Neuronal stem cell (in vitro differentiated cells): ENCODE data around the gene C22orf15.
"Not testable (repeated sequence)": the region's sequence is repeated elsewhere in the genome, so short reads cannot be mapped to it uniquely, and the experiment has no call there.

Source experiments
- DNase-seq: peaks from one replicate; pipeline ENCODE4 v3.0.0-alpha.2; 2013; ENCODE audit warnings: low spot score
- H2AFZ ChIP-seq: one replicate; pipeline ENCODE4 v1.6.1; 2013; ENCODE audit warnings: mild to moderate bottlenecking, low read length, inconsistent platforms
- H2AK5ac ChIP-seq: 2 replicates; pipeline ENCODE4 v1.6.1; 2013; ENCODE audit warnings: low read depth, mild to moderate bottlenecking, inconsistent platforms, low read length, moderate library complexity, mixed read lengths
- H2BK120ac ChIP-seq: 2 replicates; pipeline ENCODE4 v1.6.1; 2013; ENCODE audit warnings: low read depth, mild to moderate bottlenecking, inconsistent platforms, low read length, moderate library complexity, mixed read lengths
- H2BK12ac ChIP-seq: one replicate; pipeline ENCODE4 v1.6.1; 2013; ENCODE audit warnings: low read length, inconsistent platforms
- H2BK15ac ChIP-seq: 2 replicates; pipeline ENCODE4 v1.6.1; 2013; ENCODE audit warnings: mild to moderate bottlenecking, low read length, inconsistent platforms, mixed read lengths
- H2BK5ac ChIP-seq: one replicate; pipeline ENCODE4 v1.6.1; 2013; ENCODE audit warnings: inconsistent platforms, mild to moderate bottlenecking, low read length, moderate library complexity
- H3K14ac ChIP-seq: one replicate; pipeline ENCODE4 v1.6.1; 2013; ENCODE audit warnings: low read length, inconsistent platforms
- H3K18ac ChIP-seq: 2 replicates; pipeline ENCODE4 v1.6.1; 2013; ENCODE audit warnings: low read length, inconsistent platforms
- H3K23ac ChIP-seq: 2 replicates; pipeline ENCODE4 v1.6.1; 2013; ENCODE audit warnings: low read depth, mild to moderate bottlenecking, mixed read lengths, low read length, inconsistent platforms; ENCODE audit not compliant: poor library complexity
- H3K27ac ChIP-seq: replicated peaks from 3 replicates; pipeline ENCODE4 v1.5.1; 2013; ENCODE audit warnings: low read length, inconsistent platforms
- H3K27me3 ChIP-seq, 3 experiments: 2 replicates each; pipeline ENCODE4 v1.6.1; 2013; ENCODE audit warnings: low read length in 3 of 3, mild to moderate bottlenecking in 2 of 3, inconsistent platforms in 1 of 3, low read depth in 1 of 3, mixed read lengths in 1 of 3, moderate library complexity in 1 of 3; ENCODE audit not compliant: control insufficient read depth in 3 of 3, insufficient read depth in 3 of 3
- H3K36me3 ChIP-seq, 2 donors: replicated peaks in 1 of 2; 2 replicates each; pipeline ENCODE4 v1.6.1; 2013; ENCODE audit warnings: low read length in 2 of 2; ENCODE audit not compliant: control insufficient read depth in 2 of 2, insufficient read depth in 2 of 2
- H3K4ac ChIP-seq: 2 replicates; pipeline ENCODE4 v1.6.1; 2013; ENCODE audit warnings: inconsistent platforms, mild to moderate bottlenecking, low read length, moderate library complexity
- H3K4me1 ChIP-seq, 2 donors: 1 replicate in 1 of 2; 2 replicates in 1 of 2; pipeline ENCODE4 v1.6.1; 2013; ENCODE audit warnings: low read length in 2 of 2, low read depth in 1 of 2; ENCODE audit not compliant: control insufficient read depth in 2 of 2, insufficient read depth in 1 of 2
- H3K4me2 ChIP-seq: one replicate; pipeline ENCODE4 v1.6.1; 2013; ENCODE audit warnings: mild to moderate bottlenecking, low read length, inconsistent platforms; ENCODE audit not compliant: insufficient read depth, poor library complexity, severe bottlenecking
- H3K4me3 ChIP-seq, 2 donors: 2 replicates each; pipeline ENCODE4 v1.5.1; 2013; ENCODE audit warnings: low read length in 2 of 2, mild to moderate bottlenecking in 2 of 2, inconsistent platforms in 1 of 2, moderate library complexity in 1 of 2
- H3K79me1 ChIP-seq: one replicate; pipeline ENCODE4 v1.6.1; 2013; ENCODE audit warnings: low read depth, mild to moderate bottlenecking, inconsistent platforms, low read length, moderate library complexity
- H3K9ac ChIP-seq: one replicate; pipeline ENCODE4 v1.6.1; 2013; ENCODE audit warnings: mild to moderate bottlenecking, low read depth, low read length, inconsistent platforms; ENCODE audit not compliant: poor library complexity
- H3K9me3 ChIP-seq, 2 donors: replicated peaks in 1 of 2; 2 replicates each; pipeline versions ENCODE3 to v1.6.1; 2013; ENCODE audit warnings: low read length in 2 of 2, mild to moderate bottlenecking in 2 of 2, inconsistent platforms in 1 of 2, low read depth in 1 of 2, mixed read lengths in 1 of 2, moderate library complexity in 1 of 2; ENCODE audit not compliant: control insufficient read depth in 2 of 2, insufficient read depth in 1 of 2
- H4K8ac ChIP-seq: one replicate; pipeline ENCODE4 v1.6.1; 2013; ENCODE audit warnings: low read depth, mild to moderate bottlenecking, inconsistent platforms, low read length, moderate library complexity
- H4K91ac ChIP-seq: one replicate; pipeline ENCODE4 v1.6.1; 2013; ENCODE audit warnings: low read length, low read depth, mild to moderate bottlenecking, inconsistent platforms; ENCODE audit not compliant: poor library complexity
- WGBS, 2 donors: extraction: QIAGEN DNeasy Blood & Tissue Kit; methylation state at CpG; one replicate each; pipeline ENCODE4 v1.1.7; 2013; ENCODE audit warnings: missing lambda C conversion rate in 2 of 2, mixed read lengths in 1 of 2; ENCODE audit not compliant: insufficient read length in 2 of 2, insufficient replicate concordance in 1 of 2; ENCODE audit errors: extremely low coverage in 2 of 2; 5-methylcytosine and 5-hydroxymethylcytosine counted together

C22orf15 gene

GRCh38 chr22:23720855-23721254 lies 41.9 kb upstream of the C22orf15 start:
- H2BK15ac ChIP-seq, result no peak overlapping the region
- no peak overlapping the region for H3K4ac ChIP-seq
- no peaks in the 10 kb centered on the region for H3K9me3 ChIP-seq
- H3K14ac ChIP-seq, result no peak overlapping the region
- H3K18ac ChIP-seq, result no peak overlapping the region
- H3K23ac ChIP-seq, result no peak overlapping the region
- no peak overlapping the region for H2AK5ac ChIP-seq
- H3K36me3 ChIP-seq, result no peaks in the 10 kb centered on the region
- peaks cover 0 to 2% of the 10 kb centered on the region in 2 donors for H3K4me1 ChIP-seq
- H3K9ac ChIP-seq, result no peak overlapping the region
- H3K4me3 ChIP-seq, result no peak overlapping the region
- no peak overlapping the region for H4K91ac ChIP-seq
- H4K8ac ChIP-seq, result no peak overlapping the region
- no peak for DNase-seq
- no peak overlapping the region for H3K4me2 ChIP-seq
- no peaks in the 10 kb centered on the region for H3K27me3 ChIP-seq
- WGBS, 2 donors, result no CpG with 5 or more reads among the region's 6 CpGs
- H3K79me1 ChIP-seq, result peaks cover 8% of the 10 kb centered on the region
- no peak overlapping the region for H3K27ac ChIP-seq
- H2BK120ac ChIP-seq, result no peak overlapping the region
- H2BK12ac ChIP-seq, result no peak overlapping the region
- H2AFZ ChIP-seq, result no peak overlapping the region
- H2BK5ac ChIP-seq, result no peak overlapping the region

- Histone ChIP-seq H3K14ac (no peak overlapping the region), H3K4me1 (peaks cover 0 to 2% of the 10 kb centered on the region in 2 donors), H3K27me3 (no peaks in the 10 kb centered on the region), H2BK12ac (no peak overlapping the region), H3K4ac (no peak overlapping the region), H3K27ac (no peak overlapping the region), H3K9me3 (no peaks in the 10 kb centered on the region), H3K4me2 (no peak overlapping the region), H2BK15ac (no peak overlapping the region), H4K8ac (no peak overlapping the region), H3K36me3 (no peaks in the 10 kb centered on the region), H3K23ac (no peak overlapping the region), H4K91ac (no peak overlapping the region), H2BK120ac (no peak overlapping the region), H3K79me1 (peaks cover 3% of the 10 kb centered on the region), H3K18ac (no peak overlapping the region), H2AFZ (no peak overlapping the region), H2BK5ac (no peak overlapping the region), H3K4me3 (peak overlapping the region in 1 of 2 donors; percentile 54), H3K9ac (no peak overlapping the region), H2AK5ac (no peak overlapping the region)
- no peak for DNase-seq
- no CpG with 5 or more reads among the region's 4 CpGs for WGBS, 2 donors
These were observed 40.6 kb upstream of the C22orf15 start for GRCh38 chr22:23722160-23722559.

- Histone ChIP-seq H3K4me2 (no peak overlapping the region), H3K4me3 (no peak overlapping the region), H2BK12ac (no peak overlapping the region), H3K18ac (no peak overlapping the region), H3K4ac (no peak overlapping the region), H4K91ac (no peak overlapping the region), H2AFZ (no peak overlapping the region), H2BK5ac (no peak overlapping the region), H4K8ac (no peak overlapping the region), H2BK15ac (no peak overlapping the region), H3K36me3 (no peaks in the 10 kb centered on the region), H3K27me3 (no peaks in the 10 kb centered on the region), H3K4me1 (no peaks in the 10 kb centered on the region), H2AK5ac (no peak overlapping the region), H2BK120ac (no peak overlapping the region), H3K27ac (no peak overlapping the region), H3K79me1 (peaks cover 2% of the 10 kb centered on the region), H3K9ac (no peak overlapping the region), H3K23ac (no peak overlapping the region), H3K9me3 (no peaks in the 10 kb centered on the region), H3K14ac (no peak overlapping the region)
- DNase-seq, result no peak
- no CpG with 5 or more reads among the region's 2 CpGs for WGBS, 2 donors
These were observed 40.1 kb upstream of the C22orf15 start for GRCh38 chr22:23722724-23723123.

DNA sequence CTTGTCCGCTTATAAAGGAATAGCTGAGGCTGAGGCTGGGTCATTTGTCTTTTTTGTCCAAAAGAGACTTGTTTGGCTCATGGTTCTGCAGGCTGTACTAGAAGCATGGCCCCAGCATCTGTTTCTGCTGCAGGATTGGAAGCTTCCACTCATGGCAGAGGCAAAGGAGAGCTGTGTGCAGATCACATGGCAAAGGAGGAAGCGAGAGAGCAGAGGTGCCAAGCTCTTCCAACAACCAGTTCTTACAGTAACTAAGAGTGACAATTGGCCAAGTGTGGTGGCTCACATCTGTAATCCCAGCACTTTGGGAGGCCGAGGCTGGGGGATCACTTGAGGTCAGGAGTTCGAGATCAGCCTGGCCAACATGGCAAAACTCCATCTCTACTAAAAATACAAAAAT lies 34.7 kb upstream of the C22orf15 start:
- not testable (repeated sequence) for H3K4me2 ChIP-seq, H3K9ac ChIP-seq, H2AK5ac ChIP-seq, H4K91ac ChIP-seq, H4K8ac ChIP-seq, H3K9me3 ChIP-seq, H2BK120ac ChIP-seq, H3K4me3 ChIP-seq, H3K27ac ChIP-seq, H2BK15ac ChIP-seq, H3K18ac ChIP-seq, H3K79me1 ChIP-seq, H2BK12ac ChIP-seq, H3K23ac ChIP-seq, H3K27me3 ChIP-seq, H2AFZ ChIP-seq, H2BK5ac ChIP-seq, H3K36me3 ChIP-seq, H3K4me1 ChIP-seq, DNase-seq, H3K4ac ChIP-seq
- H3K14ac ChIP-seq, result peak overlapping the region; percentile 71
- WGBS, 2 donors, result no CpG with 5 or more reads among the region's 4 CpGs
